K562 (cell line): ENCODE results near the gene GOPC. TPM values are rescaled to one million over a fixed set of nuclear protein-coding genes. Genes with fewer than 3 reads are reported as not detected.
A peak's percentile ranks its signal among the peaks of the same experiment; 100 is the strongest.

Source experiments
- HSF4 ChIP-seq: fragments of 250-450 bp; sonication (Bioruptor Pico); IDR thresholded peaks from 2 replicates; pipeline ENCODE4 v2.1.2; 2022; ENCODE audit warnings: mild to moderate bottlenecking, moderate library complexity, borderline replicate concordance
- MAFG ChIP-seq: fragments of 450-650 bp; conservative IDR thresholded peaks from 2 replicates; pipeline ENCODE4 v1.6.1; 2016; ENCODE audit warnings: missing genetic modification characterization, missing compliant biosample characterization
- NRF1 ChIP-seq, 2 experiments: fragments of 450-650 bp; IDR thresholded peaks in 1 of 2; conservative IDR thresholded peaks in 1 of 2; 2 replicates each; pipeline ENCODE4 v1.6.1; 2014; ENCODE audit warnings: mild to moderate bottlenecking in 2 of 2
- PCBP1 ChIP-seq: fragments of 200-400 bp; formaldehyde crosslinking; IDR thresholded peaks from 2 replicates; pipeline ENCODE4 v1.6.1; 2018; ENCODE audit warnings: mild to moderate bottlenecking, low read depth, low read length; ENCODE audit not compliant: poor library complexity, severe bottlenecking
- RBM14 ChIP-seq: fragments of 200-400 bp; formaldehyde crosslinking; IDR thresholded peaks from 2 replicates; pipeline ENCODE4 v1.6.1; 2018; ENCODE audit warnings: low read depth, mild to moderate bottlenecking, low read length, moderate library complexity, borderline replicate concordance; ENCODE audit not compliant: insufficient read depth
- TCF3 ChIP-seq: sonication (generic); formaldehyde crosslinking; IDR thresholded peaks from 2 replicates; pipeline ENCODE4 v1.4.0; 2020; ENCODE audit warnings: mild to moderate bottlenecking, missing genetic modification reagents
- ZNF699 ChIP-seq: fragments of 250-450 bp; sonication (Bioruptor Pico); IDR thresholded peaks from 2 replicates; pipeline ENCODE4 v1.8.0; 2021; ENCODE audit warnings: mild to moderate bottlenecking, moderate library complexity; ENCODE audit not compliant: insufficient replicate concordance
- polyA plus RNA-seq, 8 experiments: library from polyadenylated mRNA; depleted of rRNA in 4 of 8; stranded (reverse) in 5 of 8; unstranded in 3 of 8; fragments of >200 nt; fragmentation: Nextera tagmentation in 2 of 8; fragmentation: Illumina TruSeq in 1 of 8; extraction: Ambion mirVana in 2 of 8; extraction: Trizol in 1 of 8; gene quantifications; 2 replicates each; pipeline versions ENCODE4 v1.2.1 to v1.2.3, GENCODE V29; 2011 to 2014; ENCODE audit warnings: inconsistent platforms in 1 of 8, missing spikeins in 1 of 8
- total RNA-seq, 7 experiments: library from RNA; depleted of rRNA in 6 of 7; stranded (reverse); fragments of >200 nt in 6 of 7; fragmentation: Illumina TruSeq in 2 of 7; extraction: Trizol in 2 of 7; gene quantifications; 2 replicates each; pipeline versions ENCODE4 v1.2.1 to v1.2.3, GENCODE V29; 2011 to 2021; ENCODE audit warnings: low replicate concordance in 1 of 7
- TF ChIP-seq, protein P1 (sequence below): sonication (generic); formaldehyde crosslinking; IDR thresholded peaks from 2 replicates; pipeline ENCODE4 v1.8.1; 2023; ENCODE audit warnings: mild to moderate bottlenecking, missing genetic modification reagents, moderate library complexity
- TF ChIP-seq, protein P2 (sequence below): IDR thresholded peaks from 2 replicates; pipeline ENCODE4 v1.6.1; 2014; ENCODE audit warnings: antibody characterized with exemption
- TF ChIP-seq, protein P3 (sequence below): fragments of 450-650 bp; IDR thresholded peaks from 2 replicates; pipeline ENCODE4 v1.6.1; 2016; ENCODE audit warnings: mild to moderate bottlenecking, moderate library complexity
- TF ChIP-seq, protein P4 (sequence below): fragments of 250-450 bp; sonication (Bioruptor Pico); IDR thresholded peaks from 2 replicates; pipeline ENCODE4 v1.5.1; 2021; ENCODE audit warnings: mild to moderate bottlenecking

GOPC gene
- total and polyA plus RNA-seq, 9 of the 15 experiments (the other 6 are each of a cell fraction or from before 2014, with no cell fraction given), result 10.0 to 32.2 (median 25.6) TPM

DNA sequence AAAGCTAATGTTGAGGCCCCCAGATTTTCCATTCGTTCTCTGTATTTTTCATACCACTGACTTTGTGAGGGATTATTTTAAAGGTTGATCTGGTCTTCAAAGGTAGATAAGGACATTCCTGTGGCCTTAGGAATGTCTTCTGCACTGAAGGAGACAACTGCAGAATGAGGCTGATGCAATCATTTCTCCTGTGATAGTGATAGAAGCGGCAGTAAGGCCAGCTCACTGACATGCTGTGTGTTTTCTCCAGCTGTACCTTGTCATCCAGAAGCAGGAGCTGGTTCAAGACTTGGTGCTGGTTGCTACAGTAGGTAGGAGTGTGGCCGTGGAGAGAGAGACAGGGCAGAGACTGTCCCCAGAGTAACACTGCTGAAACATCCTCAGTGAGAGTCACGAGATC lies 66.0 kb downstream of the GOPC start (continued):
- TF ChIP-seq PCBP1, result no peak
- TF ChIP-seq, protein P1, sequence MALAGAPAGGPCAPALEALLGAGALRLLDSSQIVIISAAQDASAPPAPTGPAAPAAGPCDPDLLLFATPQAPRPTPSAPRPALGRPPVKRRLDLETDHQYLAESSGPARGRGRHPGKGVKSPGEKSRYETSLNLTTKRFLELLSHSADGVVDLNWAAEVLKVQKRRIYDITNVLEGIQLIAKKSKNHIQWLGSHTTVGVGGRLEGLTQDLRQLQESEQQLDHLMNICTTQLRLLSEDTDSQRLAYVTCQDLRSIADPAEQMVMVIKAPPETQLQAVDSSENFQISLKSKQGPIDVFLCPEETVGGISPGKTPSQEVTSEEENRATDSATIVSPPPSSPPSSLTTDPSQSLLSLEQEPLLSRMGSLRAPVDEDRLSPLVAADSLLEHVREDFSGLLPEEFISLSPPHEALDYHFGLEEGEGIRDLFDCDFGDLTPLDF (CRISPR knock-in tag), result no peak
- no peak for TF ChIP-seq HSF4 (CRISPR knock-in tag)
- TF ChIP-seq ZNF699 (CRISPR knock-in tag), result no peak
- TF ChIP-seq RBM14, result no peak
- no peak for TF ChIP-seq NRF1 (conservative IDR thresholded peaks at IDR 0.05 in 1 of 2, IDR thresholded peaks at IDR 0.05 in 1 of 2)
- TF ChIP-seq, protein P2, sequence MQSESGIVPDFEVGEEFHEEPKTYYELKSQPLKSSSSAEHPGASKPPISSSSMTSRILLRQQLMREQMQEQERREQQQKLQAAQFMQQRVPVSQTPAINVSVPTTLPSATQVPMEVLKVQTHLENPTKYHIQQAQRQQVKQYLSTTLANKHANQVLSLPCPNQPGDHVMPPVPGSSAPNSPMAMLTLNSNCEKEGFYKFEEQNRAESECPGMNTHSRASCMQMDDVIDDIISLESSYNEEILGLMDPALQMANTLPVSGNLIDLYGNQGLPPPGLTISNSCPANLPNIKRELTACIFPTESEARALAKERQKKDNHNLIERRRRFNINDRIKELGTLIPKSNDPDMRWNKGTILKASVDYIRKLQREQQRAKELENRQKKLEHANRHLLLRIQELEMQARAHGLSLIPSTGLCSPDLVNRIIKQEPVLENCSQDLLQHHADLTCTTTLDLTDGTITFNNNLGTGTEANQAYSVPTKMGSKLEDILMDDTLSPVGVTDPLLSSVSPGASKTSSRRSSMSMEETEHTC, result no peak
- peak; percentile 17; the same call in 1 of the 2 replicates for TF ChIP-seq TCF3 (CRISPR knock-in tag)
- TF ChIP-seq MAFG (tag), result no peak
- TF ChIP-seq, protein P3, sequence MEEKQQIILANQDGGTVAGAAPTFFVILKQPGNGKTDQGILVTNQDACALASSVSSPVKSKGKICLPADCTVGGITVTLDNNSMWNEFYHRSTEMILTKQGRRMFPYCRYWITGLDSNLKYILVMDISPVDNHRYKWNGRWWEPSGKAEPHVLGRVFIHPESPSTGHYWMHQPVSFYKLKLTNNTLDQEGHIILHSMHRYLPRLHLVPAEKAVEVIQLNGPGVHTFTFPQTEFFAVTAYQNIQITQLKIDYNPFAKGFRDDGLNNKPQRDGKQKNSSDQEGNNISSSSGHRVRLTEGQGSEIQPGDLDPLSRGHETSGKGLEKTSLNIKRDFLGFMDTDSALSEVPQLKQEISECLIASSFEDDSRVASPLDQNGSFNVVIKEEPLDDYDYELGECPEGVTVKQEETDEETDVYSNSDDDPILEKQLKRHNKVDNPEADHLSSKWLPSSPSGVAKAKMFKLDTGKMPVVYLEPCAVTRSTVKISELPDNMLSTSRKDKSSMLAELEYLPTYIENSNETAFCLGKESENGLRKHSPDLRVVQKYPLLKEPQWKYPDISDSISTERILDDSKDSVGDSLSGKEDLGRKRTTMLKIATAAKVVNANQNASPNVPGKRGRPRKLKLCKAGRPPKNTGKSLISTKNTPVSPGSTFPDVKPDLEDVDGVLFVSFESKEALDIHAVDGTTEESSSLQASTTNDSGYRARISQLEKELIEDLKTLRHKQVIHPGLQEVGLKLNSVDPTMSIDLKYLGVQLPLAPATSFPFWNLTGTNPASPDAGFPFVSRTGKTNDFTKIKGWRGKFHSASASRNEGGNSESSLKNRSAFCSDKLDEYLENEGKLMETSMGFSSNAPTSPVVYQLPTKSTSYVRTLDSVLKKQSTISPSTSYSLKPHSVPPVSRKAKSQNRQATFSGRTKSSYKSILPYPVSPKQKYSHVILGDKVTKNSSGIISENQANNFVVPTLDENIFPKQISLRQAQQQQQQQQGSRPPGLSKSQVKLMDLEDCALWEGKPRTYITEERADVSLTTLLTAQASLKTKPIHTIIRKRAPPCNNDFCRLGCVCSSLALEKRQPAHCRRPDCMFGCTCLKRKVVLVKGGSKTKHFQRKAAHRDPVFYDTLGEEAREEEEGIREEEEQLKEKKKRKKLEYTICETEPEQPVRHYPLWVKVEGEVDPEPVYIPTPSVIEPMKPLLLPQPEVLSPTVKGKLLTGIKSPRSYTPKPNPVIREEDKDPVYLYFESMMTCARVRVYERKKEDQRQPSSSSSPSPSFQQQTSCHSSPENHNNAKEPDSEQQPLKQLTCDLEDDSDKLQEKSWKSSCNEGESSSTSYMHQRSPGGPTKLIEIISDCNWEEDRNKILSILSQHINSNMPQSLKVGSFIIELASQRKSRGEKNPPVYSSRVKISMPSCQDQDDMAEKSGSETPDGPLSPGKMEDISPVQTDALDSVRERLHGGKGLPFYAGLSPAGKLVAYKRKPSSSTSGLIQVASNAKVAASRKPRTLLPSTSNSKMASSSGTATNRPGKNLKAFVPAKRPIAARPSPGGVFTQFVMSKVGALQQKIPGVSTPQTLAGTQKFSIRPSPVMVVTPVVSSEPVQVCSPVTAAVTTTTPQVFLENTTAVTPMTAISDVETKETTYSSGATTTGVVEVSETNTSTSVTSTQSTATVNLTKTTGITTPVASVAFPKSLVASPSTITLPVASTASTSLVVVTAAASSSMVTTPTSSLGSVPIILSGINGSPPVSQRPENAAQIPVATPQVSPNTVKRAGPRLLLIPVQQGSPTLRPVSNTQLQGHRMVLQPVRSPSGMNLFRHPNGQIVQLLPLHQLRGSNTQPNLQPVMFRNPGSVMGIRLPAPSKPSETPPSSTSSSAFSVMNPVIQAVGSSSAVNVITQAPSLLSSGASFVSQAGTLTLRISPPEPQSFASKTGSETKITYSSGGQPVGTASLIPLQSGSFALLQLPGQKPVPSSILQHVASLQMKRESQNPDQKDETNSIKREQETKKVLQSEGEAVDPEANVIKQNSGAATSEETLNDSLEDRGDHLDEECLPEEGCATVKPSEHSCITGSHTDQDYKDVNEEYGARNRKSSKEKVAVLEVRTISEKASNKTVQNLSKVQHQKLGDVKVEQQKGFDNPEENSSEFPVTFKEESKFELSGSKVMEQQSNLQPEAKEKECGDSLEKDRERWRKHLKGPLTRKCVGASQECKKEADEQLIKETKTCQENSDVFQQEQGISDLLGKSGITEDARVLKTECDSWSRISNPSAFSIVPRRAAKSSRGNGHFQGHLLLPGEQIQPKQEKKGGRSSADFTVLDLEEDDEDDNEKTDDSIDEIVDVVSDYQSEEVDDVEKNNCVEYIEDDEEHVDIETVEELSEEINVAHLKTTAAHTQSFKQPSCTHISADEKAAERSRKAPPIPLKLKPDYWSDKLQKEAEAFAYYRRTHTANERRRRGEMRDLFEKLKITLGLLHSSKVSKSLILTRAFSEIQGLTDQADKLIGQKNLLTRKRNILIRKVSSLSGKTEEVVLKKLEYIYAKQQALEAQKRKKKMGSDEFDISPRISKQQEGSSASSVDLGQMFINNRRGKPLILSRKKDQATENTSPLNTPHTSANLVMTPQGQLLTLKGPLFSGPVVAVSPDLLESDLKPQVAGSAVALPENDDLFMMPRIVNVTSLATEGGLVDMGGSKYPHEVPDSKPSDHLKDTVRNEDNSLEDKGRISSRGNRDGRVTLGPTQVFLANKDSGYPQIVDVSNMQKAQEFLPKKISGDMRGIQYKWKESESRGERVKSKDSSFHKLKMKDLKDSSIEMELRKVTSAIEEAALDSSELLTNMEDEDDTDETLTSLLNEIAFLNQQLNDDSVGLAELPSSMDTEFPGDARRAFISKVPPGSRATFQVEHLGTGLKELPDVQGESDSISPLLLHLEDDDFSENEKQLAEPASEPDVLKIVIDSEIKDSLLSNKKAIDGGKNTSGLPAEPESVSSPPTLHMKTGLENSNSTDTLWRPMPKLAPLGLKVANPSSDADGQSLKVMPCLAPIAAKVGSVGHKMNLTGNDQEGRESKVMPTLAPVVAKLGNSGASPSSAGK, result peak; percentile 36; the same call in 1 of the 2 replicates
- TF ChIP-seq, protein P4, sequence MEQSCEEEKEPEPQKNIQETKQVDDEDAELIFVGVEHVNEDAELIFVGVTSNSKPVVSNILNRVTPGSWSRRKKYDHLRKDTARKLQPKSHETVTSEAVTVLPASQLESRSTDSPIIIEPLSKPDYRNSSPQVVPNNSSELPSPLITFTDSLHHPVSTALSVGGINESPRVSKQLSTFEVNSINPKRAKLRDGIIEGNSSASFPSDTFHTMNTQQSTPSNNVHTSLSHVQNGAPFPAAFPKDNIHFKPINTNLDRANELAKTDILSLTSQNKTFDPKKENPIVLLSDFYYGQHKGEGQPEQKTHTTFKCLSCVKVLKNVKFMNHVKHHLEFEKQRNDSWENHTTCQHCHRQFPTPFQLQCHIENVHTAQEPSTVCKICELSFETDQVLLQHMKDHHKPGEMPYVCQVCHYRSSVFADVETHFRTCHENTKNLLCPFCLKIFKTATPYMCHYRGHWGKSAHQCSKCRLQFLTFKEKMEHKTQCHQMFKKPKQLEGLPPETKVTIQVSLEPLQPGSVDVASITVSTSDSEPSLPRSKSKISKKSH, result no peak
